Left kidney (tissue), 2 donors: Measurements from ENCODE around the gene DENND6B. TPM values are rescaled to one million over a fixed set of nuclear protein-coding genes. Genes with fewer than 3 reads are reported as not detected.

Experiments used
- DNase-seq: peaks from one replicate; pipeline ENCODE4 v3.0.0-alpha.2; 2013
- polyA plus RNA-seq: library from polyadenylated mRNA; unstranded; fragments of 120-200 nt; gene quantifications from one replicate; pipeline ENCODE4 v1.2.1, GENCODE V29; 2013; ENCODE audit not compliant: insufficient read length

Gene DENND6B
- polyA plus RNA-seq, 1 donor, result 13.9 TPM

- DNase-seq, result no peak
These were observed 10.4 kb downstream of the DENND6B start for GRCh38 chr22:50316114-50317065.

DNA sequence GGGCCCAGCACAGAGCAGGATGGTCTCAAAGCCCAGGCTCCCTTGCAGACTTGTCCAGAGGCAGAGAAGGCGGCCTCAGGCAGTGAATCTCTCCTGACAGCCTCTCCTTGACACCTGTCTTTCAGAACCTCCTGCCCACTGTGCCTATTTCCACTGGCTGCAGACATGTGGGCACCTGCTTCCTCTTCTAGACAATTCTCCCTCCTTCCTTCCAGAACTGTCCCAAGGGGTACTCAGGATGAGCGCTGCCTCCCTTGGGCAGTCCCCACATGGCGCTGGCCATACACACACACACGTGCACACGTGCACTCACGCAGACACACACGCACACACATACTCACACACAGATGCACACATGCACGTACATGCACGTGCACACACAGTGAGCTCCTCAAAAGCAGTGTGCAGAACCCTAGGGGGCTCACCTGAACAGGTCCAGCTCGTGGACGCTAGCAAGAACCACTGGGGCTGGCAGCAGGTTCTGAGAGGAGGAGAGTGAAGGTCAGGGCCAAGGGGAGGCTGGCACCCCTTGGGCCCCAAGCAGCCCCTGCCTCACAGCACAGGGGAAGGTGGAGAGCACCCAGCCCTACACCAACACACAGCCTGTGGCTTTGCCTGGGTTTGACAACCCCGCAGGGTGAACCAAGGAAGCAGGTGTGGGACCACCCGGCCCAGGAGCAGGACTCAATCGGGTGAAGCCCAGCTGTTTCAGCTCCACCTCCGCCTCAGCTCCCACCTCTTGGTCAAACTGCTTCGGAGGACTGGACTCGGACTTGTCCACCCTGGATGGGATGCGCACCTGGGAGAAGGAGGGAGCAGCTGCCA, 11.3 kb downstream of the DENND6B start:
- no peak for DNase-seq

DNA sequence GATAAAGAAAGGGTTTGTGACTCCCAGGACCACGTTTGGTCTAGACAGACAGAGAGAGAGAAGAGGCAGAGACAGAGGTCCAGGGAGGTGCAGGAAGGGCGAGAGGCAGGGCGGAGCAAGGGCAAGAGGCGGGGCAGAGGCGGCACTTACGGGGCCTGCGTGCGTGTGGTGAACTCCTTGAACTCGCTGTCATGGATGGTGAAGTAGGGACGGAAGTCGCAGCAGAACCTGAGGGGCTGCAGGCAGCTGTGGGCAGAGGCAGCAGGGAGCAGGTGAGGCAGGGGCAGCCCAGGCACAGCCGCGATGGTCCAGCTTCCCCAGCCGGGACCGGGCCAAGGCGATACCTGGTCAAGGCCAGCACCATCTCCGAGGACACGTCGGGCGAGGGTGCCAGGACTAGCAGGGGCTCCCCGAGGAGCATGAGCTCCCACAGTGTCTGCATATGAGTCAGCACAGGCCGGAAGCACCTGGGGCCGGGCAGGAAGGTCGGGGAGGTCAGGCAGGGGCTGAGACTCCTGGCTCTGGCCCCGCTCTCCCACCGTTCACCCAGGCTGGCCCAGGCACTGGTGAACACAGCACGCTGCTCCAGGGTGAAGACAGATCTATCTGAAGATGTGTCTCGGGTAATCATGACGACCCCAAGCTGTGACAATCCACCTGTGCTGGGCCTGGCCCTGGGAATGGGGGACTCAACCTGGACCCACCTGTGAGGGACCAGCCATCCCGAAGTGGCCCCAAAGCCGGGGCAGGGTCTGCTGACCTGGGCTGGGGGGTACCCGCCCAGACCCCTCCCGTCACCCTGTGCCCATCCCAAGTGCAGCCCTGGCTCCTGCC, 12.1 kb downstream of the DENND6B start:
- no peak for DNase-seq

DNA sequence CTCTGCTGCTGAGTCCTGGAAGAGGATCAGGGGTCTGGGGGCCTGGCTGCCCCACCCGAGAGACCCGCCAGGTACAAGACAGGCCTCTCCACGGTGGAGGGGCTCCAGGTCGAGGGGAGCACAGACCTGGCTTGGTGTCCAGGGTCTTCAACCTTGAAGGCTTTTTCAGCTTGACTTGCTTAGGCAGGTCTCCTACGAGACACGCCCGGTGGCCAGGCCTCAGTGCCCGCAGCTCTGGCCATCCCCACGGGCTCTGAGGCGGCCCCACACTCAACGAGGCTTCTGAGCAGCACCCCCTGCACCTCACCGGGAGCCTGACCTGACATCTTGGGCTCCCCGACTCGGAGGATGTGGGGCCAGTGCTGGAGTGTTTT, 12.7 kb downstream of the DENND6B start:
- DNase-seq, result no peak

- no peak for DNase-seq
These were observed 13.2 kb downstream of the DENND6B start for GRCh38 chr22:50313600-50313999.

DNA sequence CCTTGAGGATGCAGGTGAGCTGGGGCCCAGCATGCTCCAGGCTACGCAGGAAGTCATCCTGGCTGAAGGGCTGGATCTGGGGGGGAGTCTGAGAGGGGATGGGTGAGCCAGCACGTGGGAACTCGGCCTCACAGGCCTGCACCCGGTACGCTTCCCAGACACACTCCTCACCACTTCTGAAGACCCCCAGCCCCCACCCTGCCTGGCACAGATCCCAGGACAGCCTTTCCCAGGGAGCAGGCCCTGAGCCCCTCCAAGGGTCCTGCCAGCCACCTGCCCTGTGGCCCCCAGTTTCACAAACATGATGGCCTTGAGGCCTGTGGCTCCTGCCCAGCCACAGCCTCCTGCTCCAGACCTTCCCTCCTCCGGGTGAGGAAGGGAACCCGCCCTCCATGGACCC, 13.8 kb downstream of the DENND6B start:
- no peak for DNase-seq

DNA sequence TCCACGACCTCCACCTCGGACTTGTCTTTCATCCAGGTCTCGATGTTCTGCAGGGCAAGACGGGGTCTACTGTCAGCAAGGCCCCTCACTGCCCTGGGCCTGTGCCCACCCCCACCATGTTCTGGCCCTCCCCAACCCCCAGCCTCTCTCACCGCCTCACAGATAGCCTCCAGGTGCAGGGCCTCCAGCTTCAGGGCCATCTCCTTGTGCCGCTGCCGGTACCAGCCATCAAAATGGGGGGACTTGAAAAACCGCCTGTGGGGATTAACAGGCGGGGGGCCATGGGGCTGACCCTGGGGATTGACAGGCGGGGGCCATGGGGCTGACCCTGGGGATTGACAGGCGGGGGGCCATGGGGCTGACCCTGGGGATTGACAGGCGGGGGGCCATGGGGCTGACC, 14.4 kb downstream of the DENND6B start:
- DNase-seq, result no peak

GRCh38 chr22:50311606-50312351, 15.0 kb downstream of the DENND6B start:
- DNase-seq, result no peak

- no peak for DNase-seq
These were observed 15.8 kb downstream of the DENND6B start for GRCh38 chr22:50310949-50311444.

DNA sequence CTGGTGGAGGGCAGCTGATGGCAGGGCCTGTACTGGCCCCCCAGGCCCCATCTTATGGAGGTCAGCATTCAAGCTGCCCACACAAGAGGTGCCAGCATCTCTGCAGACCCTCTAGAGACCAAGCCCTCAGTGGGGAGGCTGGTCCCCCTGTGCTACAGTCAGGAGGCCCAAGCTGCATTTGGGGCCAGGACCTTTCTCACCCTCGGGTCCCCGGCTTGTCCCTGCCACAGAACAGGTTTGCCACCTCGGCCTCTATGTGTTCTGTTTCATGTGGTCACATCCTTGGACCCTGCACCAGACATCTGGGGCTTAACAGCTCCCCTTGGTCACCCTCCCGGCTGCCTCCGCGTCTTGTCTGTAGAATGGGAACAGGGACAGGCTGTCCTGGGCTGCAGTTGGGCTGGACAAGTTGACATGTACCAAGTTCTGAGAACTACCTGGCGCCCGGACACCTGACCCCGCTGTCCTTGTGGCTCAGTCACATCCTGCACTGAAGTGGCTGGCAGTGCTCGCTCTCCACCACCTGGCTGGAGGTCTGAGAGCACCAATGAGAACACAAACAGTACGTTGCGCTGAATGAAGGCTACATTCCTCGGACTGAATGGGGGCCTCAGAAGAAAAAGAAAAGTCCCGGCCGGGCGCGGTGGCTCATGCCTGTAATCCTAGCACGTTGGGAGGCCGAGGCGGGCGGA, 16.6 kb downstream of the DENND6B start:
- DNase-seq, result no peak

DNA sequence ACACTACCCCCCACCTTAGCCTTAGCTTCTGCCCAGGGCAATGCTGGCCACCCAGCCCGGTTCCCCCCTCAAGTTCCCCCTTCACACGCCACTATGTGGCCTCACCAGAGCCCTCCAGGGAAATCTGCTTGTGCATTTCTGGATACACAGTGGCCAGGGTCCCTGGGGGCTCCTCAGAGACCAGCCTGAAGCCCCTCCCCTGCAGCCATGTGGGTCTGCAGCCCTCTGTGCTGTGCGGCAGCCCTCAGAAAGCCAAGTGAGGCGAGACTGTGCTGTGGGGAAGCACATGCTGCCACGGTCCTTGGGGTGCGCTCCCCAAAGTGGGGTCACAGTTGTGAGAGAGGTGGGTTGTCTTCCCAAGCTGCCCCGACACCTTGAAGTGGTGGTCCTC, 17.2 kb downstream of the DENND6B start:
- no peak for DNase-seq

GRCh38 chr22:50308986-50309600, 17.7 kb downstream of the DENND6B start:
- DNase-seq, result no peak

GRCh38 chr22:50308597-50308935, 18.2 kb downstream of the DENND6B start:
- DNase-seq, result no peak

- no peak for DNase-seq
These were observed 18.8 kb downstream of the DENND6B start for GRCh38 chr22:50307890-50308596.

DNA sequence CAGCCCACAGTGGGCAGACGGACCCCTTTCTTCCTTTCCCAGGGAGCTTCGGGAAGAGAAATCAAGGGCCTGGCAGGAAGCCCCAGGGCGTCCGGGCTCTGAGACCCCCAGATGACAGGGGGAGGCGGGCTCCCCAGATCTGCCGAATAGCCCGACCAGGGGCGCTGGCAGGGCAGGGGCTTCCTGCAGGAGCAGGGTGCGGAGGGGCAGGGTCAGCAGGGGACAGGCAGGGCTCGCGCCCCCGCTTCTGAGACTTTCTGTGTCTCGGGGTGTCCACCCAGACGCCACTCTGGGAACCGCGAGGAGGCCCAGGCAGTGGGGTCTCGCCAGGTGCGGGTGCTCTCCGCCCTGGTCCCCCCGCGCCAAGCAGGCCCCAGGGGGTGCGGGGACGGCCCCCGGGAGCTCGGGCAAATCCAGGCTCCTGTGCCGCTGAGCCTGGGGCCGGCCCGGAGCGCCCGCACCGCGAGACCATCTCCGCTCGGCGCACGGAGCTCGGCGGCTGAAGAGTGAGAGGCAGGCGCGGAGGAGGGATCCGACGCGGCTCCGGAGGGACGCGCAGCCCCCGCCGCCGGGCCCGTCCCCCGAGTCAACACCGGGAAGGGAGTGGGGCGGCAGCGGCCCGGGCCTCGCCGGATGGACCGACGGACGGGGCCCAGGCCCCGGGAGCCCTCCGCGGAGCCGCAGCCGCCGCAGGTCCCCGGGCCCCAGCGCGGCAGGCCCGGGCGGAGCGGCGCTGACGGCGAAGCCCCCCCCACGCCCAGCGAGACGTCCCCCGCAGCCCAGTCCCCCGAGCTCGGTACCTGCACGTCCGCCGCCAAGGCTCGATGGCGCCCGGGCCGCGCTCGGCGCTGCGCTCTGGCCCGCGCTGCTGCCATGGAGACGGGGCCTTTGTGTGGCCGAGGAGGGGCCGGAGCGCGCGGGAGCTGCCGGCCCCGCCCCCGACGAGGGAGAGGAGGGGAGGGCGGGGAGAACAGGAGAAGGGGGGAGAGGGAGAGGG, 19.8 kb downstream of the DENND6B start, which contains the start of gene PLXNB2:
Gene PLXNB2, minus strand, starts transcription at position 894 of the 997 bp plus-strand sequence. CDS start 17,062 bp downstream, outside the sequence.
- DNase-seq, result peak; percentile 88

DNA sequence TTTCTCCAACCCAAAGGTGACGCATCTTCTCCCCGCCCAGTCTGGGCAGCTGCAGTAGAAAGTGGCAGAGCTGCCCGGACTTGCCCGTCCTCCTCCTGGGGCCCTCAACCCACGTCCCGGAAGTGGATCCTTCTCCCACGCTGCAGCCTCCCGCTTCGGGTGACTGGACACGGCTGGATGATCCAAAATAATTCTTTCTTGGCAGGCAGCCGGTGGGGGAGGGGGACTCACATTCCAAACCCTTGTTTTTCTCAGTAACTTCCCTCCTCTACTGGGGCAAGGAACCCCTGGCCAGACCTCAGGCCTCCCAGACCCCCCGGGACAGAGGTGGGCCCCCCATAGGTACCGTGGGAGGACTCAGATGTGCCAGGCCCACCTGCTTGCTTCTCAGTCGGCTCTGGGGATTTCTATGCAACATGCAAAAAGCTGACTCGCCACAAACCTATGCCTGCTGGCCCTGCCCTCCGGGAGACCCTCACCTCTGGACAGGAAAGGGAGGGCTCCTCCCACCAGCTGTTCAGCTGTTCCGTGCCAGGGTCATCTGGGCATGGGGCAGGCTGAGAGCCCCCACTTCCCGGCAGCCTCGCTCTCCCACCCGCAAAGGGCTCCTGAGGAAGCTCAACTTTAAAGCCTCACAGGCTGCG, 20.8 kb downstream of the DENND6B start:
- peak; percentile 91 for DNase-seq

DNA sequence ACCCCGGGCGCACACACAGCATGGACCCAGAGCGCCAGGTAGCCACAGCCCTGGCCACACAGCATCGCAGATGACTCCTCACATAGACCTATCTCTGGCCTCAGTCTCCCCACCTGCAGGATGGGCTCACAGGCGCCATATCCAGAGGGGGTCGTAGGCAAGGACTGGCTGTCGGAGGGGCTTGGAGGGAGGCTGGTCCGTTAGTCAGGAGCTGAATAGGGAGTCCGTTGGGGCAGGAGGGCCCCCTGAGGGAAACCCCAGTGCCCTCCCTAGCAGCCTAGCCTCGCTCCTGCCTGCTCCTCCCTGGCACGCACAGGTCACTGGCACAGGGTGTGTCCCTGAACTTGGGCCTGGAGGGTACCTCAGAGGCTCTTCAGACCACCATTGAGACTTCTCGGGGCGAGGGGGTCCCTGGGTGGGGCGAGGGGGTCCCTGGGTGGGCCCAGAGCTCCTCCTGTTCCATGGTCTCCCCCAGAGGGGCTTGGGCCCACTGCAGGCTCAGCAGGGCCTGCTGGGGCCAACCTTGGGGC, 21.4 kb downstream of the DENND6B start:
- DNase-seq, result no peak
